ENCODE data around the gene RAB11FIP4. TPM values are rescaled to one million over a fixed set of nuclear protein-coding genes. Genes with fewer than 3 reads are reported as not detected.

The RAB11FIP4 gene
- total and polyA plus RNA-seq, 2 donors (not counting 3 experiments of a cell fraction or from before 2014, with no cell fraction given), result 0.08 to 0.38 TPM

DNA sequence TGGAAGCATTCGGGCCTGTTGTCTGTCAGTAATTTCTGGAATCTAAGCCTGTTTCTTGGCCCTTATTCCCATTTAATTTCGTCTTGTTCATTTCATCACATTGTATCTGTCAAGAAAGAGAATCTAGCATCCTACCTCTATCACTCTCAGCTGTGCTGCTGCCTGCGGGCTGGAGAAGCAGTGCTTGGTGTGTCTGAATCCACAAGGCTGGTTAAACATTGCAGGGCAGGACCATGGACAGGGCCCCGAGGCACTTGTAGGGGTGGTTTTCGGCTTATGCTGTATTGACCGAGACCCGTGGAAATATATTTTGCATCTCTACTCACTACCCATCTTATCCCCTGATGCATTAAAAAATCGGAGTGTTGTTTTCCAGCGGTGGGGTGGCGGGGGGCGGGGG lies 3.1 kb downstream of the RAB11FIP4 start:
- H3K4me3 ChIP-seq (replicated peaks in 1 of 3; ENCODE audit: insufficient read depth in 1 of 3, low read depth in 1 of 3, low read length in 3 of 3), result no peak overlapping the region
- H3K4me2 ChIP-seq (ENCODE audit: insufficient read depth, low read length), result no peak overlapping the region
- intact Hi-C loops (cut with micrococcal nuclease) (no loop called here), dilution Hi-C loops (cut with MboI; ENCODE audit: extremely low pct_ligation_motif_present, low sequenced_read_pairs) (no loop called here)
- BruUV-seq (replicated peaks), result no TSS peak
- no peaks in the 10 kb centered on the region for H3K9me3 ChIP-seq (replicated peaks; ENCODE audit: control insufficient read depth, insufficient read depth, low read length)
- peak; percentile 80 for FAIRE-seq
- no peaks in the 10 kb centered on the region for H3K9me1 ChIP-seq (replicated peaks; ENCODE audit: control insufficient read depth, extremely low read depth, insufficient read depth, low read length)
- peak; percentile 64 for DNase-seq (ENCODE audit: low read depth, low spot score)
- no peak for TF ChIP-seq EZH2 (IDR thresholded peaks at IDR 0.05; ENCODE audit: borderline replicate concordance, low read depth, low read length, severe bottlenecking)
- TF ChIP-seq, protein P1, sequence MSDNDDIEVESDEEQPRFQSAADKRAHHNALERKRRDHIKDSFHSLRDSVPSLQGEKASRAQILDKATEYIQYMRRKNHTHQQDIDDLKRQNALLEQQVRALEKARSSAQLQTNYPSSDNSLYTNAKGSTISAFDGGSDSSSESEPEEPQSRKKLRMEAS (IDR thresholded peaks at IDR 0.05; ENCODE audit: insufficient read depth, insufficient read length), result no peak
- TF ChIP-seq FOS (IDR thresholded peaks at IDR 0.05; ENCODE audit: borderline replicate concordance, insufficient read depth, low read length), result no peak
- TF ChIP-seq MYC (IDR thresholded peaks at IDR 0.05; ENCODE audit: low read depth, low read length), result no peak
- no peak for TF ChIP-seq GATA2 (IDR thresholded peaks at IDR 0.05; ENCODE audit: insufficient read depth, insufficient read length, low read depth, low read length)
- TF ChIP-seq, protein P2, sequence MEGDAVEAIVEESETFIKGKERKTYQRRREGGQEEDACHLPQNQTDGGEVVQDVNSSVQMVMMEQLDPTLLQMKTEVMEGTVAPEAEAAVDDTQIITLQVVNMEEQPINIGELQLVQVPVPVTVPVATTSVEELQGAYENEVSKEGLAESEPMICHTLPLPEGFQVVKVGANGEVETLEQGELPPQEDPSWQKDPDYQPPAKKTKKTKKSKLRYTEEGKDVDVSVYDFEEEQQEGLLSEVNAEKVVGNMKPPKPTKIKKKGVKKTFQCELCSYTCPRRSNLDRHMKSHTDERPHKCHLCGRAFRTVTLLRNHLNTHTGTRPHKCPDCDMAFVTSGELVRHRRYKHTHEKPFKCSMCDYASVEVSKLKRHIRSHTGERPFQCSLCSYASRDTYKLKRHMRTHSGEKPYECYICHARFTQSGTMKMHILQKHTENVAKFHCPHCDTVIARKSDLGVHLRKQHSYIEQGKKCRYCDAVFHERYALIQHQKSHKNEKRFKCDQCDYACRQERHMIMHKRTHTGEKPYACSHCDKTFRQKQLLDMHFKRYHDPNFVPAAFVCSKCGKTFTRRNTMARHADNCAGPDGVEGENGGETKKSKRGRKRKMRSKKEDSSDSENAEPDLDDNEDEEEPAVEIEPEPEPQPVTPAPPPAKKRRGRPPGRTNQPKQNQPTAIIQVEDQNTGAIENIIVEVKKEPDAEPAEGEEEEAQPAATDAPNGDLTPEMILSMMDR (IDR thresholded peaks at IDR 0.05; ENCODE audit: extremely low read depth in 1 of 2, insufficient read depth in 1 of 2, low read depth in 1 of 2, low read length in 2 of 2), result no peak
- no peak for TF ChIP-seq JUN (IDR thresholded peaks at IDR 0.05; ENCODE audit: borderline replicate concordance, insufficient read depth, insufficient read length, low read depth)
- no peak for TF ChIP-seq POLR2A (IDR thresholded peaks at IDR 0.05; ENCODE audit: low read depth, low read length)
- no peak for TF ChIP-seq POLR2AphosphoS5 (IDR thresholded peaks at IDR 0.05; ENCODE audit: insufficient read depth, low read depth, low read length)
- ChIA-PET CTCF (no interaction called here), POLR2A (no interaction called here)
- H2AFZ ChIP-seq (ENCODE audit: low read depth, low read length), result no peak overlapping the region
- no peaks in the 10 kb centered on the region for H3K4me1 ChIP-seq (ENCODE audit: control insufficient read depth, extremely low read depth, insufficient read depth, low read length)
- H3K9ac ChIP-seq (replicated peaks; ENCODE audit: extremely low read depth, insufficient read depth, low read length), result no peak overlapping the region
- no peaks in the 10 kb centered on the region for H3K79me2 ChIP-seq (ENCODE audit: control insufficient read depth, insufficient read depth, low read length)
- no peak overlapping the region for H3K27ac ChIP-seq (ENCODE audit: insufficient read depth, low read depth, low read length)
- no peaks in the 10 kb centered on the region for H3K36me3 ChIP-seq (ENCODE audit: control insufficient read depth in 2 of 2, extremely low read depth in 1 of 2, insufficient read depth in 2 of 2, low read length in 2 of 2)
- peaks cover 16 to 17% of the 10 kb centered on the region in 2 experiments for H3K27me3 ChIP-seq (ENCODE audit: control insufficient read depth in 2 of 2, insufficient read depth in 2 of 2, low read length in 2 of 2)
- H4K20me1 ChIP-seq (replicated peaks; ENCODE audit: control insufficient read depth, extremely low read depth, insufficient read depth, low read length), result no peaks in the 10 kb centered on the region
